IPS-15b (cell line): ENCODE measurements around the gene CLSTN2.

Experiments
- H3K27me3 ChIP-seq: one replicate; pipeline ENCODE4 v1.6.1; 2013; ENCODE audit warnings: low read length; ENCODE audit not compliant: control insufficient read depth, insufficient read depth
- H3K36me3 ChIP-seq: one replicate; pipeline ENCODE4 v1.6.1; 2013; ENCODE audit warnings: low read length; ENCODE audit not compliant: control insufficient read depth, insufficient read depth
- H3K4me1 ChIP-seq: one replicate; pipeline ENCODE4 v1.6.1; 2013; ENCODE audit warnings: mild to moderate bottlenecking, low read length; ENCODE audit not compliant: control insufficient read depth, insufficient read depth
- H3K4me3 ChIP-seq: one replicate; pipeline ENCODE4 v1.5.1; 2013; ENCODE audit warnings: low read depth, low read length
- H3K9ac ChIP-seq: one replicate; pipeline ENCODE4 v1.6.1; 2013; ENCODE audit warnings: low read depth, mild to moderate bottlenecking, low read length
- H3K9me3 ChIP-seq: one replicate; pipeline ENCODE4 v1.6.1; 2013; ENCODE audit warnings: mild to moderate bottlenecking, low read length; ENCODE audit not compliant: control insufficient read depth, insufficient read depth

CLSTN2 gene

GRCh38 chr3:140530131-140530530, 595.1 kb downstream of the CLSTN2 start:
- Histone ChIP-seq H3K9me3 (no peaks in the 10 kb centered on the region), H3K27me3 (no peaks in the 10 kb centered on the region), H3K4me3 (no peak overlapping the region), H3K4me1 (no peaks in the 10 kb centered on the region), H3K9ac (no peak overlapping the region), H3K36me3 (no peaks in the 10 kb centered on the region)

GRCh38 chr3:140530603-140531002, 595.6 kb downstream of the CLSTN2 start:
- Histone ChIP-seq H3K27me3 (no peaks in the 10 kb centered on the region), H3K4me3 (no peak overlapping the region), H3K9ac (no peak overlapping the region), H3K36me3 (no peaks in the 10 kb centered on the region), H3K9me3 (no peaks in the 10 kb centered on the region), H3K4me1 (no peaks in the 10 kb centered on the region)

- H3K36me3 ChIP-seq: no peaks in the 10 kb centered on the region
- no peaks in the 10 kb centered on the region for H3K27me3 ChIP-seq
These were observed 597.9 kb downstream of the CLSTN2 start for GRCh38 chr3:140532793-140533330.

GRCh38 chr3:140536926-140537726, 602.1 kb downstream of the CLSTN2 start:
- no peaks in the 10 kb centered on the region for H3K9me3 ChIP-seq
- no peak overlapping the region for H3K4me3 ChIP-seq
- H3K27me3 ChIP-seq: no peaks in the 10 kb centered on the region

More at GRCh38 chr3:140532793-140533330, 597.9 kb downstream of the CLSTN2 start:
- Histone ChIP-seq H3K4me3 (no peak overlapping the region), H3K4me1 (no peaks in the 10 kb centered on the region), H3K9me3 (no peaks in the 10 kb centered on the region), H3K9ac (no peak overlapping the region)

GRCh38 chr3:140537727-140538082, 602.7 kb downstream of the CLSTN2 start:
- no peaks in the 10 kb centered on the region for H3K4me1 ChIP-seq

More at GRCh38 chr3:140536926-140537726, 602.1 kb downstream of the CLSTN2 start:
- no peaks in the 10 kb centered on the region for H3K36me3 ChIP-seq
- no peak overlapping the region for H3K9ac ChIP-seq
- no peaks in the 10 kb centered on the region for H3K4me1 ChIP-seq

GRCh38 chr3:140540262-140540661, 605.3 kb downstream of the CLSTN2 start:
- Histone ChIP-seq H3K4me1 (no peaks in the 10 kb centered on the region), H3K4me3 (no peak overlapping the region), H3K9ac (no peak overlapping the region), H3K27me3 (no peaks in the 10 kb centered on the region), H3K9me3 (no peaks in the 10 kb centered on the region), H3K36me3 (no peaks in the 10 kb centered on the region)

More at GRCh38 chr3:140537727-140538082, 602.7 kb downstream of the CLSTN2 start:
- no peak overlapping the region for H3K4me3 ChIP-seq
- H3K27me3 ChIP-seq: no peaks in the 10 kb centered on the region
- no peaks in the 10 kb centered on the region for H3K9me3 ChIP-seq
- no peak overlapping the region for H3K9ac ChIP-seq
- H3K36me3 ChIP-seq: no peaks in the 10 kb centered on the region

GRCh38 chr3:140541975-140542653, 607.1 kb downstream of the CLSTN2 start:
- Histone ChIP-seq H3K9me3 (no peaks in the 10 kb centered on the region), H3K27me3 (no peaks in the 10 kb centered on the region), H3K36me3 (no peaks in the 10 kb centered on the region), H3K4me1 (no peaks in the 10 kb centered on the region), H3K4me3 (no peak overlapping the region), H3K9ac (no peak overlapping the region)

- Histone ChIP-seq H3K27me3 (no peaks in the 10 kb centered on the region), H3K9me3 (no peaks in the 10 kb centered on the region), H3K36me3 (no peaks in the 10 kb centered on the region), H3K4me3 (no peak overlapping the region), H3K4me1 (no peaks in the 10 kb centered on the region), H3K9ac (no peak overlapping the region)
These were observed 610.2 kb downstream of the CLSTN2 start for GRCh38 chr3:140545197-140545596.

GRCh38 chr3:140545756-140546155, 610.8 kb downstream of the CLSTN2 start:
- no peak overlapping the region for H3K4me3 ChIP-seq
- H3K36me3 ChIP-seq: no peaks in the 10 kb centered on the region
- no peaks in the 10 kb centered on the region for H3K27me3 ChIP-seq
- H3K9ac ChIP-seq: no peak overlapping the region
- no peaks in the 10 kb centered on the region for H3K9me3 ChIP-seq
- H3K4me1 ChIP-seq: no peaks in the 10 kb centered on the region

- H3K36me3 ChIP-seq: no peaks in the 10 kb centered on the region
- H3K9ac ChIP-seq: no peak overlapping the region
- H3K4me1 ChIP-seq: no peaks in the 10 kb centered on the region
- H3K9me3 ChIP-seq: no peaks in the 10 kb centered on the region
- H3K4me3 ChIP-seq: no peak overlapping the region
- H3K27me3 ChIP-seq: no peaks in the 10 kb centered on the region
These were observed 611.7 kb downstream of the CLSTN2 start for GRCh38 chr3:140546649-140547048.

- no peaks in the 10 kb centered on the region for H3K9me3 ChIP-seq
- H3K9ac ChIP-seq: no peak overlapping the region
- no peaks in the 10 kb centered on the region for H3K27me3 ChIP-seq
These were observed 617.4 kb downstream of the CLSTN2 start for GRCh38 chr3:140552403-140552802.

GRCh38 chr3:140552898-140553297, 617.9 kb downstream of the CLSTN2 start:
- Histone ChIP-seq H3K4me1 (no peaks in the 10 kb centered on the region), H3K9me3 (no peaks in the 10 kb centered on the region), H3K27me3 (no peaks in the 10 kb centered on the region), H3K36me3 (no peaks in the 10 kb centered on the region), H3K9ac (no peak overlapping the region), H3K4me3 (no peak overlapping the region)

More at GRCh38 chr3:140552403-140552802, 617.4 kb downstream of the CLSTN2 start:
- H3K4me3 ChIP-seq: no peak overlapping the region
- no peaks in the 10 kb centered on the region for H3K4me1 ChIP-seq
- H3K36me3 ChIP-seq: no peaks in the 10 kb centered on the region
